ENCODE measurements around the gene HSPA2.

DNA sequence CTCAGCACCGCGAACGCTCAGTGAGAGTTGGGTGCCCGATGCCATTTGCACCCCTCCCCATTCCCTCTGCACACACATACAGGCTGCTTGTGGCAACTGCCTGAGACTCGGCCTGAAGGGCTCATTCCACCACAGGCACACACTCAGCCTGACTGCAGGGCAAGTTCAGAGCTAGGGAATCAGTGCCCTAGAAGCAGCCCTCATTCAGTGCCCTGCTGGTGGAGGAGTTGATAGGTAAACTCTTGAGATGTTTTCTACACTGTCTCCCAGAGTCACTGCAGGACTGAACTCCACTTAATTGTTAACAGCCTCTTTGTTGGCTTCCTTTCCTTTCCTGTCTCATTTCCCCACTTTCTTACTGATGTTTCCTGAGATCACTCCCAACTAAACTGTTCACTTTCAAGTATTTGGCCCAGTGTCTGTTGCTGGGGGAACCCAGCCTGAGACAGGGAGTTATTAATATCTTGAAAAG is 26.1 kb downstream of the HSPA2 start:
- TF ChIP-seq, protein P1, sequence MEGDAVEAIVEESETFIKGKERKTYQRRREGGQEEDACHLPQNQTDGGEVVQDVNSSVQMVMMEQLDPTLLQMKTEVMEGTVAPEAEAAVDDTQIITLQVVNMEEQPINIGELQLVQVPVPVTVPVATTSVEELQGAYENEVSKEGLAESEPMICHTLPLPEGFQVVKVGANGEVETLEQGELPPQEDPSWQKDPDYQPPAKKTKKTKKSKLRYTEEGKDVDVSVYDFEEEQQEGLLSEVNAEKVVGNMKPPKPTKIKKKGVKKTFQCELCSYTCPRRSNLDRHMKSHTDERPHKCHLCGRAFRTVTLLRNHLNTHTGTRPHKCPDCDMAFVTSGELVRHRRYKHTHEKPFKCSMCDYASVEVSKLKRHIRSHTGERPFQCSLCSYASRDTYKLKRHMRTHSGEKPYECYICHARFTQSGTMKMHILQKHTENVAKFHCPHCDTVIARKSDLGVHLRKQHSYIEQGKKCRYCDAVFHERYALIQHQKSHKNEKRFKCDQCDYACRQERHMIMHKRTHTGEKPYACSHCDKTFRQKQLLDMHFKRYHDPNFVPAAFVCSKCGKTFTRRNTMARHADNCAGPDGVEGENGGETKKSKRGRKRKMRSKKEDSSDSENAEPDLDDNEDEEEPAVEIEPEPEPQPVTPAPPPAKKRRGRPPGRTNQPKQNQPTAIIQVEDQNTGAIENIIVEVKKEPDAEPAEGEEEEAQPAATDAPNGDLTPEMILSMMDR (IDR thresholded peaks at IDR 0.05) = no peak
- TF ChIP-seq EP300 (IDR thresholded peaks at IDR 0.05) (no peak), POLR2A (IDR thresholded peaks at IDR 0.05) (no peak)
